Measurements from ENCODE around the gene GSTP1.

DNA sequence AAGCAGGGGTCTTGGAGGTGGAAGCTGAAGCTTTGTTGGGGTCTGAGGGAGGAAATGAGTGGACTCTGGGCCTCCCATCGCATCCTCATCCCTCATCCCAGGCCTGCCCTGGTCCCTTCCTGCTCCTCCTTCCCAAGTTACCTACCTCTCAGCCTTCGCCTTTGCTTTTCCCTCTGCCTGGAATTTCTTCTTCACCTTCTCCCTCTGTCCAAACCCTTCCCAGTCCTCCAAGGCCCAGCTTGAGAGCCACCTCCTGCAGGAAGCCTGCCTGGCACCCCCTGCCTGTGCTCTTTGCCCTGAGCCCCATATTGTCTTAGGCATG, 48.2 kb downstream of the GSTP1 start:
- TF ChIP-seq, protein P1, sequence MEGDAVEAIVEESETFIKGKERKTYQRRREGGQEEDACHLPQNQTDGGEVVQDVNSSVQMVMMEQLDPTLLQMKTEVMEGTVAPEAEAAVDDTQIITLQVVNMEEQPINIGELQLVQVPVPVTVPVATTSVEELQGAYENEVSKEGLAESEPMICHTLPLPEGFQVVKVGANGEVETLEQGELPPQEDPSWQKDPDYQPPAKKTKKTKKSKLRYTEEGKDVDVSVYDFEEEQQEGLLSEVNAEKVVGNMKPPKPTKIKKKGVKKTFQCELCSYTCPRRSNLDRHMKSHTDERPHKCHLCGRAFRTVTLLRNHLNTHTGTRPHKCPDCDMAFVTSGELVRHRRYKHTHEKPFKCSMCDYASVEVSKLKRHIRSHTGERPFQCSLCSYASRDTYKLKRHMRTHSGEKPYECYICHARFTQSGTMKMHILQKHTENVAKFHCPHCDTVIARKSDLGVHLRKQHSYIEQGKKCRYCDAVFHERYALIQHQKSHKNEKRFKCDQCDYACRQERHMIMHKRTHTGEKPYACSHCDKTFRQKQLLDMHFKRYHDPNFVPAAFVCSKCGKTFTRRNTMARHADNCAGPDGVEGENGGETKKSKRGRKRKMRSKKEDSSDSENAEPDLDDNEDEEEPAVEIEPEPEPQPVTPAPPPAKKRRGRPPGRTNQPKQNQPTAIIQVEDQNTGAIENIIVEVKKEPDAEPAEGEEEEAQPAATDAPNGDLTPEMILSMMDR (optimal IDR thresholded peaks at IDR 0.05 in 1 of 3, IDR thresholded peaks at IDR 0.05 in 1 of 3, conservative IDR thresholded peaks at IDR 0.05 in 1 of 3; ENCODE audit: extremely low read depth in 1 of 3, insufficient read depth in 2 of 3, low read length in 3 of 3): no peak
- TF ChIP-seq EZH2 (IDR thresholded peaks at IDR 0.05; ENCODE audit: low read length): no peak

Data from keratinocyte (primary cell).